Pulmonary artery endothelial cell (primary cell): ENCODE results near the gene FIGNL1. TPM values are rescaled to one million over a fixed set of nuclear protein-coding genes. Genes with fewer than 3 reads are reported as not detected.

Experiments used
- DNase-seq: peaks from one replicate; pipeline ENCODE4 v3.0.0-alpha.2; 2011; ENCODE audit warnings: low read depth, low spot score
- total RNA-seq: library from RNA; depleted of rRNA; stranded (reverse); fragments of >200 nt; gene quantifications from 2 replicates; pipeline ENCODE4 v1.2.3, GENCODE V29; 2014

FIGNL1 gene
- total RNA-seq, 1 donor from 2014 or later = 36.5 TPM

DNA sequence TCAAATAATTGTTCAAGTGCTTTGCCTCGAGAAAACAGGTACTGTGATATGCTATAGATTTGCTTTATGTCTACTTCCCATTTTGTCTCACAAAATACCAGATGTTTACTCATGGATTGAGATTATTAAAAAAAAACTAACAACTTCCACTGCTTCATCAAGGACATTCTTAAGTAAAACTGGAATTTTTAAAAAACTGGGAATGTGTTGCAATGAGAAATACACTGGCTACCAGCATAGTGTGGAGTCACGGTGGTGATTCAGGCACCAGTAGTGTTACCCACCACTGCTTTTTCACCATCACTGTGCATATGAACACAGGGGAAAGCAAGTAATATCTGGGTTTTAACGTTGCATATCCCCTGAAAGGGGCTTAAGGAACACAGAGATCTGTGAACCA is 21.2 kb downstream of the FIGNL1 start:
- DNase-seq = no peak

- no peak for DNase-seq
These were observed 22.6 kb downstream of the FIGNL1 start for GRCh38 chr7:50427518-50427917.

DNA sequence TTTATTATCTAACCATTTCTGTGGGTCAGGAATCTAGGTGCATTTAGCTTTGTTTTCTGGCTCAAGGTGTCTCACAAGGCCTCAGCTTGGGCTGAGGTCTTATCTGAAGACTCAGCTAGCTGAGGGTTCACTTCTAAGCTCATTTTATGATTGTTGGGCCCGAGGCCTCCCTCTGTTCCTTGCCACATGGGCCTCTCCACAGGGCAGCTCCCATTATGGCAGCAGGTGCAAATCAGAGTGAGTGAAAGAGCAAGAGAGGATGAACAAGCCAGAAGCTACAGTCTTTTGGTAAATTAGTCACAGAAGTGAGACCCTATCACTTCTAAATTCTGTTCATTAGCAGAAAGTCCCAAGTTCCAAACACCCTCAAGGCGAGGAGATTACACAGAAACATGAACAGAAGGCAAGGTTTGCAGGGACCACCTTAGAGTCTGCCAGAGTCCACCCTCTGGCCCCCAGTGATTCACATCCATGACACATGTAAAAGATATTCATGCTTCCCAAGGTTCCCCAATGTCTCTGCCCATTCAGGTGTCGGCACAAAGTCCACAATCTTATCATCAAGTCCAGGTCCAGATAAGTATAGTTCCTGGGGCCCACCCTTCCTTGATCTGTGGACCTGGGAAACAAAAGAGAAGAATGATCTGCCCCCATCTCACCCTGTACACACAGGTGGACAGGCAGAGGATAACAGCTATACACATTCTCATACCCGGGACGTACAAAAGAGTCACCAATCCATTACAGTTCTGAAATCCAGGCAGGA is 23.7 kb downstream of the FIGNL1 start:
- DNase-seq = no peak

GRCh38 chr7:50425318-50425717 is 24.8 kb downstream of the FIGNL1 start:
- DNase-seq = no peak

- DNase-seq = no peak
These were observed 26.3 kb downstream of the FIGNL1 start for GRCh38 chr7:50423860-50424259.

GRCh38 chr7:50422858-50423257 is 27.3 kb downstream of the FIGNL1 start:
- no peak for DNase-seq

DNA sequence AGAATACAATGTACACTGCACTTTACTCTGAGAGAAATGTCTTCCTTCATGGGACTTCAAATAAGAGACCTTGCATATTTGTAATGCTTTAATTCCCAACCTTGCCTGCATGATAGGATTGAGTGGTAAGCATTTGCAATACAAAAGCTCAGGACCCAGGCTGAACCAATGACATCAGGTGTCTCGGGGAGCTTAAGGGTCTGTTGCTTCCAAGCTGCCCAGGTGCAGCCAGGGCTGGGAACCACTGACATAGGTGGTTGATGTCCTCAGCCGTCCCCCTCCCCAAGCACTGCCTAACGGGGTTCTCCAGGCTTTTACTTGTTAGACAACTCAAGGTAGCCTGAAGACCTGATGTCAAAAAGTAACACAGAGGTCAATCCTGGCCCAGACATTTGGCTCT is 29.1 kb downstream of the FIGNL1 start:
- DNase-seq = no peak

DNA sequence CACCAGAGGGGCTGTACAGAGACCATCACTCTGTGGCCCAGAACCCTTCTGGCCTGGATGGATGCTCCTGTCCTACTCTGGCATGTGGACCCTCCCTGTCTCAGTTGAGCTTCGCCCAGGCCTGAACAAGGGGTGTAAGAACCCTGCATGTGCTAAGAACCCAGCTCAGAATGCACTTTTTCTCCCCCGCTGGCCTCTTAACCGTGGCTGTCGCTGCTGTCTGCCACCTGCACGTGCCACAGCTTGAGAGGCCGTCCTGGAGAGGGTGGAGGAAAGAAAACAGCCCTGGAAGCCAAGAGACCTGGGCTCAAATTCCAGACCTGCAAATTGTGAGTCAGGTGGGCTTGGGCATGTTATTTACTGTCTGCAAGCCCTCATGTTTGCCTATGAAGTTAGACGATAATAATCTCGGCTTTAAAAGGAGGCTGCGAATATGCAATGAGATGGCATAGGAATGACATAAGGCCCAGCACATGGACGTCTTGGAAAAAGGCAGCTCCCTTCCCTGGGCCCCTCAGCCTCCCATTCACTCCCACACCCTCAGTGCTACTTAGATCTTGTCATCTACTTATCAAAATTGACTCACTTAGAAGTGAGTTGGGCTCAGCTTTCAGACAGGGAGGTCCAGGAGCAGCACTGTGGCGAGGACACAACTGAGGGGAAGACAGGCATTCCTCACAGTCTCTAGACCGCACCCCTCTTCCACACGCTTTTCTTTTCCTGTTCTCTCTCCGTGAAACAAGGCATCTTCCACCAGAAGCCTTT is 31.4 kb downstream of the FIGNL1 start:
- no peak for DNase-seq

DNA sequence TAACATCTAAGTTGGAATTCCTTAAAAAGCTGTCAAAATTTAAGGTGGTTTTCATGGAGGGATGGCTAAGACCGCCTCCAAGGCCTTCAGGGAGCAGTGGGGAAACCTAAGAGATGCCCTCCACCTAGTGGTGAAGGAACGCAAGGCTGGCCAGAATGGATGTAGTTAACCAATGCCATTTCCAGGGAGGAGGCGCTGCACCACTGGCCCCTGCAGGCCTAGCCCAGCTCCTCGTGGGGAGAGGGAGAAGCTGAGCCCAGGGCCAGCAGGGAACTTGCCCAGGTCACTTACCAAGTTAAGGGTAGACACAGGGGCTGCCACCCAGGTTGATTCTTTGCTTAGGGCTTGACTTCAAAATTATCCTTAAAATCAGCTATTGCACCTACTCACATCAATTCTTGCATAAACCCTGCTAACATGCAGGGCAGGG is 32.0 kb downstream of the FIGNL1 start:
- DNase-seq = peak; percentile 45

GRCh38 chr7:50416527-50417182 is 33.5 kb downstream of the FIGNL1 start:
- no peak for DNase-seq

GRCh38 chr7:50415844-50416364 is 34.2 kb downstream of the FIGNL1 start:
- DNase-seq = no peak

DNA sequence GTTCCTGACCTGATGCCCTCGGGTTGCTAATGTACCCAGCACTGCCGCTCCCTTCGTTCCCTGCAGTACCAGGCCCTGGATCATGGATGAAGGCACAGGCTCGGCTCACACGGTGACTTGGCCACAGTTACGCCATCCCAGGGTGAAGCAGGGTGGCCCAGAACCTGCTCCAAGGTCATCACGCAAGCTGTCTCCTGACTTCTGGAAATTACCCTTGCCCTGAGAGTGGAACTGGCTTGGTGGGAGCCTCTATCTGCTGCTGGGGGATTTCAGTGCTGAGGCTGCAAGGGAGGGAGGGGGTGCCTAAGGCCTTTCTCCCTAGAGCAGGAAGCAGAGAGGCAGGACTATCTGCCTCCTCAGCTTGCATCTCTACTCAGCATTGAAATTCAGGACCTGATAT is 36.6 kb downstream of the FIGNL1 start:
- DNase-seq = no peak

DNA sequence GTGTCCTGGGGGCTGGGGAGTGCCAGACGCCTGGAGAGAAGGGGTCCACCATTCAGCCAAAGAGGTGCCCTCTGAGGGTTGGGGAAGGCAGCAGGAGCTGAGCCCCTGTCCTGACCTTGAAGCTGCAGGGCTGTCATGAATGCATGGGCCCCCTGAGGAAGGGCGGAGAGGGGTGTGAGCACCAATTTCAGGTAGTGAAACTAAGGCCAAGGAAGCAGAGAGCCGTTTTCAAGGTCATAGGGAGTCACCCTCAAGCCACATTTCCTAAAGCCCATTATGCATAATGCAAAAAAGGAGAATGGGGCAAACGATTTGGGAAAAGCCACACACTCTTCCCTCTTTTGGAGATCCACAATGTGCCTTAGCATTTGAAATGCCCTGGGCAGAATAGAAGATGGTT is 37.2 kb downstream of the FIGNL1 start:
- no peak for DNase-seq

- no peak for DNase-seq
These were observed 38.8 kb downstream of the FIGNL1 start for GRCh38 chr7:50411332-50411731.

DNA sequence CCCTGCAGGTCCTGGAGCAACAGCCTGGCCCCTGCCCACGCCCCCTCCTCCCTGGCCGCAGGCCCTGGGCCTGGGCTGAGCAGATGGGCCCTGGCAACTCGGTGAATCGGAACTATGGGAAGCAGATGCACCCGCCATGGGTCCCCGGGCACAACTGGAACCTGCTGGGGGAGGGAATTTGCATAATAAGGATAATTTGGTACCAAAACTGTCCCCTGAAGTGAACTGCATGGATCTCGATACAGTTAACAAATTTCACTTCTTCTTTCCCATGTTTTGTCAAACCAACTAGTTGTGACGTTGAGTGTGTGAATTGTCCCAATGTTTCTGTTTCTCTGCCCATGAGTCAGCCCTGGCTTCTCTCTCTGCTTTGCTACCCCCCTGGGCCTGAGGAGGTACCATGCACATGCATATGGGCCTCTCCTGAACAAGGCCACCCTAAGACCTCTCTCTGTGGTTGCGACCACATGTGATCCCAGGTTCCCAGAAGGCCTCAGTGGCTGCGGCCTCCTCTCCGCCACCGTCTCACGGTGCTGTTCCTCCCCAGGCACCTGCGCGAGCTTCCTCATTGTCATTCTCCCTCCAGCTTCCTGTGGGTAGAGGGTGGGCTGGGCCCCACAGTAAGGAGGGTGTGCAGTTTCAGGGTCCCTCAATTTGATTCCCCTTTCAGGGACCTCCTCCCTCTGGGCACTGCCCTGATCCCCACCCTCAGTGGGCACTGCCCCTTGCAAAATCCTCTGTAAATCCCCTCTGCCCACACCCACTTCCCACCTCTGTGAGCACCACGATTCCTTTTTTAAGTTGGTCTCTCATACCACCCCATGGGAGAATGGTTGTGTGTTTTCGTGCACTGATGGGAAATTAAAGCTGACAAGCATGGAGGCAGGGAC is 40.0 kb downstream of the FIGNL1 start:
- no peak for DNase-seq

GRCh38 chr7:50406935-50407334 is 43.2 kb downstream of the FIGNL1 start:
- DNase-seq = no peak

DNA sequence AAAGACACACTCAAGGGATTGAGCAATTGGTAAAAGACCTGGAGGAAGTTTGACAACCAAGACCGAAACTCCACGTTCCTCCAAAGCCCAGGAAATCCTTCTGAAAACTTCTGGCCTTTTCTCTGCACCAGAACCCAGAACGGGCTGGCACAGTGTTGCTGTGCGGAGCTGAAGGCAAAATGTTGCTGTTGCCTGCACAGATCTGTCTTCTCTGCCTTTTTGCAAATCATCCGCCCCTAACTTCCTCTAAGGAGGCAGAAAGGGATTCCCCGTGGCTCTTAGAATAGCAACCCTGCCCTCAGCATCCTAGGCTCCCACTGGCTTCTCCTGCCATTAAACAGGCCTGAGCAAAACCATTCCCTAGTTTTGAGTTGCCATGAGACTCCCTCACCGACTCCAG is 44.9 kb downstream of the FIGNL1 start:
- no peak for DNase-seq

- DNase-seq = no peak
These were observed 45.8 kb downstream of the FIGNL1 start for GRCh38 chr7:50404392-50404791.

GRCh38 chr7:50400114-50400513 is 50.0 kb downstream of the FIGNL1 start:
- no peak for DNase-seq

DNA sequence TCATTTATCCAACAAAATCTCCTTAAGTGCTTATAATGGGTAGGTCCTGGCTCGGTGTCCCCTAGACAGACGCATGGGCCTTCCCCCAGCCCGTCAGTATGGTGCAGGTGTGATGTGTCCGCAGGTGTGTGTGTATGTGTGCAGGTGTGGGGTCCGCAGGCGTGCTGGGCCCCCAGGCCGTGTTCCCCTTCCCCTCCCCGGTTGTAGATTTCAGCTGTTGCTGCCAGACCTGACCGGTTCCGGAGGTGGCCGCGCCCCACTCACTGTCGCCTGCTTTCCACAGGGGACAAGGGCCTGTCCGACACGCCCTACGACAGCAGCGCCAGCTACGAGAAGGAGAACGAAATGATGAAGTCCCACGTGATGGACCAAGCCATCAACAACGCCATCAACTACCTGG is 50.5 kb downstream of the FIGNL1 start:
- no peak for DNase-seq

GRCh38 chr7:50399206-50399605 is 50.9 kb downstream of the FIGNL1 start:
- DNase-seq = no peak
